ENCODE measurements around the gene MGLL. TPM values are rescaled to one million over a fixed set of nuclear protein-coding genes. Genes with fewer than 3 reads are reported as not detected.
A peak's percentile ranks its signal among the peaks of the same experiment; 100 is the strongest.

The MGLL gene
- total and polyA plus RNA-seq, 7 donors: 24.7 to 220 (median 46.8) TPM

- Histone ChIP-seq H3K4me1 (peaks cover 0 to 48% (median 37%) of the 10 kb centered on the region in 4 donors), H3K4me3 (peak overlapping the region in 2 of 4 donors; percentile 92 to 95), H3K27ac (peak overlapping the region; percentile 88 to 94 (median 89))
Measured at GRCh38 chr3:127820826-127821313, 1.4 kb downstream of the MGLL start.

GRCh38 chr3:127820221-127820825, 2.0 kb downstream of the MGLL start:
- TF ChIP-seq, protein P1, sequence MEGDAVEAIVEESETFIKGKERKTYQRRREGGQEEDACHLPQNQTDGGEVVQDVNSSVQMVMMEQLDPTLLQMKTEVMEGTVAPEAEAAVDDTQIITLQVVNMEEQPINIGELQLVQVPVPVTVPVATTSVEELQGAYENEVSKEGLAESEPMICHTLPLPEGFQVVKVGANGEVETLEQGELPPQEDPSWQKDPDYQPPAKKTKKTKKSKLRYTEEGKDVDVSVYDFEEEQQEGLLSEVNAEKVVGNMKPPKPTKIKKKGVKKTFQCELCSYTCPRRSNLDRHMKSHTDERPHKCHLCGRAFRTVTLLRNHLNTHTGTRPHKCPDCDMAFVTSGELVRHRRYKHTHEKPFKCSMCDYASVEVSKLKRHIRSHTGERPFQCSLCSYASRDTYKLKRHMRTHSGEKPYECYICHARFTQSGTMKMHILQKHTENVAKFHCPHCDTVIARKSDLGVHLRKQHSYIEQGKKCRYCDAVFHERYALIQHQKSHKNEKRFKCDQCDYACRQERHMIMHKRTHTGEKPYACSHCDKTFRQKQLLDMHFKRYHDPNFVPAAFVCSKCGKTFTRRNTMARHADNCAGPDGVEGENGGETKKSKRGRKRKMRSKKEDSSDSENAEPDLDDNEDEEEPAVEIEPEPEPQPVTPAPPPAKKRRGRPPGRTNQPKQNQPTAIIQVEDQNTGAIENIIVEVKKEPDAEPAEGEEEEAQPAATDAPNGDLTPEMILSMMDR (IDR thresholded peaks at IDR 0.05): peak in 3 of 4 experiments; percentile 11 to 29 (median 13)
- no peak for TF ChIP-seq POLR2A (IDR thresholded peaks at IDR 0.05)
- TF ChIP-seq EP300 (IDR thresholded peaks at IDR 0.05): no peak
- Histone ChIP-seq H3K36me3 (peaks cover 0 to 16% (median 9%) of the 10 kb centered on the region in 4 donors), H3K4me1 (peaks cover 0 to 51% (median 38%) of the 10 kb centered on the region in 4 donors), H3K9me3 (no peaks in the 10 kb centered on the region), H3K27me3 (no peaks in the 10 kb centered on the region), H3K4me3 (peak overlapping the region in 2 of 4 donors; percentile 92 to 95), H3K27ac (peak overlapping the region; percentile 88 to 94 (median 89))
- no peak for DNase-seq
- intact Hi-C loops (cut with DNase I): loop anchor here (2.0 to 5.0 kb wide), 3 partner anchors 32 to 223 kb away; partner anchors contain the start of genes ABTB1 and MCM2
- WGBS, 2 donors: 50 to 53% methylated on average over 9 of the region's 9 CpGs

More at GRCh38 chr3:127820826-127821313, 1.4 kb downstream of the MGLL start:
- TF ChIP-seq POLR2A (IDR thresholded peaks at IDR 0.05) (no peak), POLR2AphosphoS5 (IDR thresholded peaks at IDR 0.05) (peak in 1 of 4 donors; percentile 18)
- TF ChIP-seq, protein P1 (IDR thresholded peaks at IDR 0.05): no peak
- 8 to 44% methylated on average over 1 of the region's 1 CpG for WGBS, 2 donors
- no peak for DNase-seq
- no peaks in the 10 kb centered on the region for H3K9me3 ChIP-seq
- peaks cover 0 to 10% (median 5%) of the 10 kb centered on the region in 4 donors for H3K36me3 ChIP-seq
- no peaks in the 10 kb centered on the region for H3K27me3 ChIP-seq
- intact Hi-C loops (cut with DNase I): loop anchor here (2.0 to 5.0 kb wide), 3 partner anchors 32 to 224 kb away; partner anchors contain the start of genes ABTB1 and MCM2

GRCh38 chr3:127819656-127820055, 2.7 kb downstream of the MGLL start:
- Histone ChIP-seq H3K9me3 (no peaks in the 10 kb centered on the region), H3K27me3 (no peaks in the 10 kb centered on the region), H3K36me3 (peaks cover 0 to 19% (median 12%) of the 10 kb centered on the region in 4 donors), H3K27ac (peak overlapping the region; percentile 88 to 94 (median 89)), H3K4me1 (peaks cover 0 to 58% (median 38%) of the 10 kb centered on the region in 4 donors), H3K4me3 (peak overlapping the region in 2 of 4 donors; percentile 2 to 92)
- intact Hi-C loops (cut with DNase I): loop anchor here (2.0 to 5.0 kb wide), 3 partner anchors 31 to 222 kb away; partner anchors contain the start of genes ABTB1 and MCM2
- no peak for DNase-seq
- TF ChIP-seq POLR2AphosphoS5 (IDR thresholded peaks at IDR 0.05) (no peak), POLR2A (IDR thresholded peaks at IDR 0.05) (no peak), EP300 (IDR thresholded peaks at IDR 0.05) (no peak)
- TF ChIP-seq, protein P1 (IDR thresholded peaks at IDR 0.05): no peak
- WGBS, 2 donors: 92 to 96% methylated on average over 2 of the region's 2 CpGs

GRCh38 chr3:127819086-127819485, 3.2 kb downstream of the MGLL start:
- intact Hi-C loops (cut with DNase I): no loop called here
- Histone ChIP-seq H3K27ac (peak overlapping the region; percentile 88 to 94 (median 89)), H3K36me3 (peaks cover 0 to 24% (median 12%) of the 10 kb centered on the region in 4 donors), H3K27me3 (no peaks in the 10 kb centered on the region), H3K9me3 (no peaks in the 10 kb centered on the region), H3K4me3 (no peak overlapping the region), H3K4me1 (peaks cover 0 to 63% (median 38%) of the 10 kb centered on the region in 4 donors)
- WGBS, 2 donors: 74 to 80% methylated on average over 9 of the region's 9 CpGs
- TF ChIP-seq POLR2A (IDR thresholded peaks at IDR 0.05) (no peak), POLR2AphosphoS5 (IDR thresholded peaks at IDR 0.05) (no peak), EP300 (IDR thresholded peaks at IDR 0.05) (no peak)
- TF ChIP-seq, protein P1 (IDR thresholded peaks at IDR 0.05): no peak
- no peak for DNase-seq
